ENCODE results near the gene IDH3B.

IDH3B gene

DNA sequence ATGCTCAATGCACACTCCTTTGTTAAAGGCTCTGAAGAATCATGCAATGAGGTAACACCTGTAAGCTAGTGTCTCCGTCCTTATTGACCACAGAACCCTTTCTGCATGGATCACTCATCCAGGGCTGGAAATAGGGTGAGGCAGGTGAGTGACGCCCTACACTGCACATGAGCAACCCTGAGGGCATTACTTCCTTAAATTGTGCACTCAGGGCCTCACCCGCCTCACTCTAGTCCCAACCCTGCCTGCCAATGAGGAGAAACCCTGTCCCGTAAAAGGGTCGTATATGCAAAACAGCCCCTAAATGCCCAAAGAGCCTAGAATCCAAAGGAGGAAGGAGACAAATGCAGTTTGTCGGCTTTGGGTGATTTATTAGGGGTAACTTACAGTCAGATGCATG lies 45.2 kb downstream of the IDH3B start:
- DNase-seq (ENCODE audit: low read depth in 2 of 2) = no peak

DNA sequence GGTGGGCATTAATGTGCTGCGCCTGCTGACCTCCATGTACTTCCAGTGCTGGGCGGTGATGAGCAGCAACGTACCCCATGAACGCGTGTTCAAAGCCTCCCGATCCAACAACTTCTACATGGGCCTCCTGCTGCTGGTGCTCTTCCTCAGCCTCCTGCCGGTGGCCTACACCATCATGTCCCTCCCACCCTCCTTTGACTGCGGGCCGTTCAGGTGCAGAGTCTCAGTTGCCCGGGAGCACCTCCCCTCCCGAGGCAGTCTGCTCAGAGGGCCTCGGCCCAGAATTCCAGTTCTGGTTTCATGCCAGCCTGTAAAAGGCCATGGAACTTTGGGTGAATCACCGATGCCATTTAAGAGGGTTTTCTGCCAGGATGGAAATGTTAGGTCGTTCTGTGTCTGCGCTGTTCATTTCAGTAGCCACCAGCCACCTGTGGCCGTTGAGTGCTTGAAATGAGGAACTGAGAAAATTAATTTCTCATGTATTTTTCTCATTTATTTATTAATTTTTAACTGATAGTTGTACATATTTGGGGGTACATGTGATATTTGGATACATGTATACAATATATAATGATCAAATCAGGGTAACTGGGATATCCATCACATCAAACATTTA lies 46.8 kb downstream of the IDH3B start:
- DNase-seq (ENCODE audit: low read depth in 2 of 2) = no peak

DNA sequence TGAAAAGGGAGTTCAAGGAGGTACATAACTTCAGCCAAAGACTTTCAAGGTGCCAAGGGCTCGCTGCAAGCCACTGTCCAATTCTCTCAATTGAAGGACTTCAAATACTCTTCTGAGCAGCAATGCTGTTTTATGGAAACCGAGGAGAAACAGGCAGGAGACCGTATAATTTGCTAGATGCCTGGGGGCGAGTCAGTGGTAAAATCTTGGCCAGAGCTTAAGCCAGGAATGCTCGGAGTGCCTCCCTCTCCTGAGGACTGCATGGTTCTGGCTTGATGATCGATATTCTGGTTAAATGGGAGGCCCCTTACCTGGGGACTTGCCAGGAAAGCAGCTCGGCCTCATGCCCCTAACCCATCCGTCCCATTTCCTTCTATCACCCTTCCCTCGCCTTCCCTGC lies 47.4 kb downstream of the IDH3B start:
- no peak for DNase-seq (ENCODE audit: low read depth in 2 of 2)

DNA sequence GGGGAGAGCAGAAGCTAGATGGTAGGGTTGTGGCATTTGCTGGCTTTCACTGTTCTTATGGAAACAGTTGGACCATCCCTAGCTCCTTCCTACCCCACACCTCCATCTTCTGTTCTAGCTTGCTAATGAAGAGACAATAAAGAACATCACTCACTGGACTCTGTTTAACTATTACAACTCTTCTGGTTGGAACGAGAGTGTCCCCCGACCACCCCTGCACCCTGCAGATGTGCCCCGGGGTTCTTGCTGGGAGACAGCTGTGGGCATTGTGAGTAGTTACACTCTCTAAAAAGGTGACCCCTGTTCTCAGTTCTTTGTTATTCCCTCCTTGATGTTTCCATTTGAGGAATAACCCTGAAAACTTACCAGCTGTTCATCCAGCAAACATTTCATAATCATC lies 51.9 kb downstream of the IDH3B start:
- no peak for DNase-seq (ENCODE audit: low read depth in 2 of 2)

DNA sequence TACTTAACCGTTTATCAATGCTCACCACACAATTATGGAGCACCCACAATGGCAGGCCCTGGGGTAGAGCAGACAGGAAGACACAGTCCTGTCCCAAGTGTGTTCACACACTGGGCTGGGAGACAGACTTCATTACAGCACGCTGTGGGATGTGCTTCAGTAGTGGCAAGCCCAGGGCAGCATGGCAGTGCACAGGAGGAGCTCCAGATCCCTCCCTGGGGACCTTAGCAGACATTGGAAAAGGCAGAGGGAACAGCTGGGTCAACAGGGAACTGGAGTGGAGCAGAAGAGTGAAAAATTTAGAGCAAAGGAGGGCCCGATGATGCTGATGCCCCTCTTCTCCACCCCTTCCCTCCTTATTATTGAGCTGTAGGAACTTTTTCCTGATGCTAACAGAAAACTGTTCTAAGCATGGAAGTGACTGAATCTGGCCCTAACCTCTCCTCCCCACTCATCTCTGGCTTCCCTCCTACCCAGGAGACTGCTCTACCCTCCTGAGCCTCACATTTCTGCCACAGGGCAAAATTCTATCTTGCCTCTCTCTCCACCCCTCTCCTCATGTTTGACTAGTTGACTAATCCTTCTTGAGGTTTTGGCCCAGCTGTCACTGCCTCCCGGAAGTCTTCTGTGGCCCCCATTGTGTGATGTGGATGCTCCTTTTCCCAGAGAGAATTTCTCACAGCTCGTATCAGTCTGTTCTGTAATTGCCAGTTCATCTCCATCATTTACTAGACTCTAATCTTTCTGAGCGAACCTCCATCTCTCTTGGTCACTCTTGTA lies 52.9 kb downstream of the IDH3B start:
- DNase-seq (ENCODE audit: low read depth in 2 of 2) = no peak

DNA sequence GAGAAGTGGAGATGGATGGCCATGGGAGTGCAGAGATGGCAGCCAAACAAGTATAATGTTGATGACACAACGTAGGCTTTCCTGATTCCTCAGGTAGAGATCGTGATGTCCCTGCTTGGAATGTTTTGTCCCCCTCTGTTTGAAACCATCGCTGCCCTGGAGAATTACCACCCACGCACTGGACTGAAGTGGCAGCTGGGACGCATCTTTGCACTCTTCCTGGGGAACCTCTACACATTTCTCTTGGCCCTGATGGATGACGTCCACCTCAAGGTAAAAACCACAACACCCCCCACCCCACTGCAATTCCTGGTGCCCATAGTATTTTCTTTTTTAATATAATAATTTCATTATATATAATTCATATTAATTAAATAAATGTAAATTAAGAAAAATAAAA lies 53.7 kb downstream of the IDH3B start:
- DNase-seq (ENCODE audit: low read depth in 2 of 2) = no peak

All from stimulated activated CD8-positive, alpha-beta memory T cell treated with anti-CD3 and anti-CD28 coated beads, Interleukin-7, amount 100 ng/mL, for 1 hour (primary cell).